Panc1 (cell line): ENCODE results near the gene MTFR1L.

Source experiments
- TCF7L2 ChIP-seq: IDR thresholded peaks from 2 replicates; pipeline ENCODE4 v1.6.1; 2011; ENCODE audit warnings: mild to moderate bottlenecking, low read depth, low read length, inconsistent platforms
- TF ChIP-seq, protein P1 (sequence below): fragments of 450-650 bp; IDR thresholded peaks from 2 replicates; pipeline ENCODE4 v1.5.1; 2017; ENCODE audit warnings: mild to moderate bottlenecking
- TF ChIP-seq, protein P2 (sequence below), 2 experiments: IDR thresholded peaks; 2 replicates each; pipeline ENCODE4 v1.6.1; 2011 to 2012; ENCODE audit warnings: low read depth in 2 of 2, control low read depth in 1 of 2, low read length in 1 of 2, mild to moderate bottlenecking in 1 of 2, moderate library complexity in 1 of 2; ENCODE audit not compliant: insufficient read depth in 1 of 2

DNA sequence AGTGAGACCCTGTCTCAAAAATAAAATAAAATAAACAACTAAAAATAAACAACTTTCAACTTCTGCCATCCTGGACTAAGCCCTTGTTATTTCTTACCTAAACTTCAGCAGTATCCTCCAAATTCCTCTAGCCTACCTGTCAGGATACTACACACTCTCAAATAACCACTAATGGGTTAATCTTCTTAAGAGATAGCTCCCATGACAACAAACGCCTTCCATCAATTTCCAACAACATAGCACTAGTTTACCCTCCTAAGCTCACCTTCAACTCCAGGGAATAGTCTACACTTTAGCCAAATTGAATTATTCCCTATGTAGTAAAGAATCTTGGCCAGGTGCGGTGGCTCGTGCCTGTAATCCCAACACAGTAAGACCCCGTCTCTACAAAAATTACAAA, 28.2 kb downstream of the MTFR1L start:
- TF ChIP-seq, protein P1, sequence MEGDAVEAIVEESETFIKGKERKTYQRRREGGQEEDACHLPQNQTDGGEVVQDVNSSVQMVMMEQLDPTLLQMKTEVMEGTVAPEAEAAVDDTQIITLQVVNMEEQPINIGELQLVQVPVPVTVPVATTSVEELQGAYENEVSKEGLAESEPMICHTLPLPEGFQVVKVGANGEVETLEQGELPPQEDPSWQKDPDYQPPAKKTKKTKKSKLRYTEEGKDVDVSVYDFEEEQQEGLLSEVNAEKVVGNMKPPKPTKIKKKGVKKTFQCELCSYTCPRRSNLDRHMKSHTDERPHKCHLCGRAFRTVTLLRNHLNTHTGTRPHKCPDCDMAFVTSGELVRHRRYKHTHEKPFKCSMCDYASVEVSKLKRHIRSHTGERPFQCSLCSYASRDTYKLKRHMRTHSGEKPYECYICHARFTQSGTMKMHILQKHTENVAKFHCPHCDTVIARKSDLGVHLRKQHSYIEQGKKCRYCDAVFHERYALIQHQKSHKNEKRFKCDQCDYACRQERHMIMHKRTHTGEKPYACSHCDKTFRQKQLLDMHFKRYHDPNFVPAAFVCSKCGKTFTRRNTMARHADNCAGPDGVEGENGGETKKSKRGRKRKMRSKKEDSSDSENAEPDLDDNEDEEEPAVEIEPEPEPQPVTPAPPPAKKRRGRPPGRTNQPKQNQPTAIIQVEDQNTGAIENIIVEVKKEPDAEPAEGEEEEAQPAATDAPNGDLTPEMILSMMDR = no peak
- TF ChIP-seq, protein P2, sequence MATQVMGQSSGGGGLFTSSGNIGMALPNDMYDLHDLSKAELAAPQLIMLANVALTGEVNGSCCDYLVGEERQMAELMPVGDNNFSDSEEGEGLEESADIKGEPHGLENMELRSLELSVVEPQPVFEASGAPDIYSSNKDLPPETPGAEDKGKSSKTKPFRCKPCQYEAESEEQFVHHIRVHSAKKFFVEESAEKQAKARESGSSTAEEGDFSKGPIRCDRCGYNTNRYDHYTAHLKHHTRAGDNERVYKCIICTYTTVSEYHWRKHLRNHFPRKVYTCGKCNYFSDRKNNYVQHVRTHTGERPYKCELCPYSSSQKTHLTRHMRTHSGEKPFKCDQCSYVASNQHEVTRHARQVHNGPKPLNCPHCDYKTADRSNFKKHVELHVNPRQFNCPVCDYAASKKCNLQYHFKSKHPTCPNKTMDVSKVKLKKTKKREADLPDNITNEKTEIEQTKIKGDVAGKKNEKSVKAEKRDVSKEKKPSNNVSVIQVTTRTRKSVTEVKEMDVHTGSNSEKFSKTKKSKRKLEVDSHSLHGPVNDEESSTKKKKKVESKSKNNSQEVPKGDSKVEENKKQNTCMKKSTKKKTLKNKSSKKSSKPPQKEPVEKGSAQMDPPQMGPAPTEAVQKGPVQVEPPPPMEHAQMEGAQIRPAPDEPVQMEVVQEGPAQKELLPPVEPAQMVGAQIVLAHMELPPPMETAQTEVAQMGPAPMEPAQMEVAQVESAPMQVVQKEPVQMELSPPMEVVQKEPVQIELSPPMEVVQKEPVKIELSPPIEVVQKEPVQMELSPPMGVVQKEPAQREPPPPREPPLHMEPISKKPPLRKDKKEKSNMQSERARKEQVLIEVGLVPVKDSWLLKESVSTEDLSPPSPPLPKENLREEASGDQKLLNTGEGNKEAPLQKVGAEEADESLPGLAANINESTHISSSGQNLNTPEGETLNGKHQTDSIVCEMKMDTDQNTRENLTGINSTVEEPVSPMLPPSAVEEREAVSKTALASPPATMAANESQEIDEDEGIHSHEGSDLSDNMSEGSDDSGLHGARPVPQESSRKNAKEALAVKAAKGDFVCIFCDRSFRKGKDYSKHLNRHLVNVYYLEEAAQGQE (IDR thresholded peaks at IDR 0.05; ENCODE audit: insufficient read depth in 1 of 2, low read depth in 2 of 2, low read length in 1 of 2) = no peak
- TF ChIP-seq TCF7L2 = no peak
